ENCODE measurements around the gene ADSL.

ADSL gene

DNA sequence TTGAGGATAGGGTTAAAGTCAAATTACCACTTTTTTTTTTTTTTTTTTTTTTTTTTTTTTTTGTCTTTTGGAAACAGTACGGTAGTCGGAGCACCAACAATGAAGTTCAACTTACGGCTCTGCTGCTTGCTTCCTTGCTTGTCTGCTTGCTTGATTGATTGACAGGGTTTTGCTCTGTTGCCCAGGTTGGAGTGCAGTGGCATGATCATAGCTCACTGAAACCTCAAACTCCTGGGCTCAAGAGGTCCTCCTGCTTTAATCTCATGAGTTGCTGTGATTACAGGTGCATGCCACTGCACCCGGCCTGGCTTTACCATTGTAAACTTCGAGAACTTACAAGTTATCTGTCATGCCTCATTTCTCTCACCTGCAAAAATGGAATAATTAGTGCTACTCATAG is 29.8 kb downstream of the ADSL start:
- DNase-seq, result no peak

DNA sequence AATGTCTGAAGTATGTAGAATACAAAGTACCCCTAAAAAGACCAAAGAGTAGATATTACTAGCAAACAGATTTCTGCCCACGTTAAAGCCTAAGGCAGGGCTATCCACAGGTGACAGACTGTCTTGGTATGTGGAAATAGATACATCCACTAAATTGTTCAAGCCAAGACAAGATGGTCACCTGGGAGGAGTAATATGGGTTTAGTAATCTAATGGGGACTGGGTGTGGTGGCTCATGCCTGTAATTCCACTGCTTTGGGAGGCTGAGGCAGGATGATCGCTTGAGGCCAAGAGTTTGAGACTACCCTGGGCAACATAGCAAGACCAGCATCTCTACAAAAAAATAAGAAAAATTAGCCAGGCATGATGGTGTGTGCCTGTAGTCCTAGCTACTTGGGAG is 31.6 kb downstream of the ADSL start:
- DNase-seq, result no peak

DNA sequence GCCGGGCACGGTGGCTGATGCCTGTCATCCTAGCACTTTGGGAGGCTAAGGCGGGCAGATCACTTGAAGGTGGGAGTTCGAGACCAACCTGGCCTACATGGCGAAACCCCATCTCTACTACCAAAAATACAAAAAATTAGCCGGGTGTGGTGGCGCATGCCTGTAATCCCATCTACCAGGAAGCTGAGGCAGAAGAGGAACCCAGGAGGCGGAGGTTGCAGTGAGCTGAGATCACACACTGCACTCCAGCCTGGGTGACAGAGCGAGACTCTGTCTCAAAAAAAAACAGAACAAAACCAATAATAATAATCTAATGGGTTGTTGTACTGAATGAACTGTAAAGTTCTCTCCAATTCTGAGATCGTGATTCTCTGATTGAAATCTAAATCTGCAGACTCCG is 32.1 kb downstream of the ADSL start:
- DNase-seq, result peak; percentile 12

DNA sequence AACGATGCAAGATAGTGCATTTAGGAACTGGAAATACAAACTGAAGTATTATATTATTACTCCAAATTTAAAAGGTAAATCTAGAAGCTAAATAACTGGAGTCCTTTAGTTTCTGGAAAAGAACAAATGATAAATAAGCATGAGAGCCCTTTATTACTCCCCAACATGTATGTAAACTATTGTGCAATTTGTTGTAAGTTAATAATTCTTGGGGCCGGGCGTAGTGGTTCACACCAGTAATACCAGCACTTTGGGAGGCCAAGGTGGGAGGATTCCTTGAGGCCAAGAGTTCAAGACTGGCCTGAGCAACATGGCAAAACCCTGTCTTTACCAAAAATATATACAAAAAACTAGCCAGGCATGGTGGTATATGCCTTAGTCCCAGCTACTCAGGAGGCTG is 35.2 kb downstream of the ADSL start:
- DNase-seq, result no peak

DNA sequence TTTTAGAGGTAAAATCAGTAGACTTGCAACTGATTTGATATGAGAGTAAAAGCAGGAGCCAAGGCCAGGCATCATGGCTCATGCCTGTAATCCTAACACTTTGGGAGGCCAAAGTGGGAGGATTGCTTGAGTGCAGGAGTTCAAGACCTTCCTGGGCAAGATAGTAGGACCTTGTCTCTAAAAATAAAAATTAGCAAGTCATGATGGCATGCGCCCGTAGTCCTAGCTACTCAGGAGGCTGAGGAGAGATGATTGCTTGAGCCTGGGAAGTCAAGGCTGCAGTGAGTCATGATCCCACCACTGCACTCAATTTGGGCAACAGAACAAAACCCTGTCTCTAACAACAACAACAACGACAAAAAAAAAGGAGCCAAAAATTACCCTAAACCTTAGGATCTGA is 37.6 kb downstream of the ADSL start:
- no peak for DNase-seq

DNA sequence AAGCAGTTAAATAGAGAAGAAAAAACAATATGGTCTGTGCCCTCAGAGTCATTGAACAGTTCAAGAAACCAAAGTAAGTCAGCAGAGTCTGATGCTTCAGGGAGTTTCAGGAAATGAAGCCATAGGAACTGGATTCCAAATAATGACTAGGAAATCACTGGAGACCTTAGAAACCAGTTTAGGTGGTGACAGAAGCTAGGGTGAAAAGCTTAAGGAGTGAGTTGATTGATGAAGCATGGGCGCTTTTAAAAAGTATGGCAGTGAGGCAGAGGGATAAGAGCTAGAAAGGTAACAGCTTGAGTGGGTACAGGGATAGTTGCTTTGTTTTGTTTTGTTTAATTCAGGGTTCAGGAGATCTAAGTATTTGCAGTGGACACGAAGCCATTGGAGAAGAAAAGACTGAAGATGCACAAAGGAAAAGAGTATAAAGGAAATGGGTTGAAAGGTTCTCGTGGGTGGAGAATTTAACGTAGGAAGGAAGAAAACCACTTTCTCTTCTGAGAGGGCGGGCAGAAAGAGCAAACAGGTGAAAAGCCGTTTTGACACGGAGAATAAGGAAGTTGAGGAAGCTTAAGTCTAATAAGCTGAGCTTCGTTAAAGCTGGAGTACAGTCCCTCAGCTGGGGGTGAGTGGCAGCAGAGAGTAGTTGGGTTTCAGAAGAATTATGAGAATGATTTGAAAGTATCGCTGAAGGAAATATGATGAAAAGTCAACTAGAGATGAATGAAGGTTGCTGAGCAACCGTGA is 38.9 kb downstream of the ADSL start:
- DNase-seq, result peak; percentile 61

DNA sequence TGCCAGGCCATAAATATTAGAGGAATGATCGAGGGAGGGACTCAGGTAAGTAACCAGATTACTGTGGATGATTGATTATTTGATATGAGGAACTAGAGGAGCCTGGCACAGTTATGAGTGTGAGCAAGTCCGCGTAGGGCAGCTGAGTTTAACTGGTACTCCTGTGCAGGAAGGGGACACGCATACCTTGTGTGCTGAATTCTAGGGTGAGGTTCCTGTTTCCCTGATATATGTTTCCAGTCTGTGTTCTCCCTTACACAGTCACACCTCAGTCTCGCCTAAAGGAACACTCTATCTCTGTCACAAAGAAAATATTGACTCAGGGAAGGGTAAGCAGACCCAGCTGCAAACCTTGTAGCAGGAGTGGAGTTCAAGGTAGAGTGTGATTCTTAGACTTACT is 41.4 kb downstream of the ADSL start:
- DNase-seq, result no peak

DNA sequence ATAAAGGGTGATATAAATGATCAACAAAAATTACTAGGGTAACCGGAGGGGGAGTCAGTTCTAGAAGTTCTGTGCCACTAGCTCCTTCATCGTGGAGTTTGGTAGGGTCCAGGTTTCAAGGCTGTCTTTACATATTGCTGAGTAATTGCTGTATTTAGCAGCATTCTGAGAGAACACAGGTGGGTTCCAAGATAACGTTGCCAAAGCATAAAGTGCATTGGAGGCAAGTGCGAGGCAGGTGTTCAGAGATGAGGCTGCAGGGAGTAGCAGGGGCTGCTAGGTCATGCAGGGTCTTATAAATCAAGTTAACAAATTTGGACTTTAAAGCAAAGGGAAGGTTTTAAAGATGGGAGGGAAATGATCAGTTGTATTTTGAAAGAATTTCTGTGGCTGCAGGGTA is 41.9 kb downstream of the ADSL start:
- no peak for DNase-seq

DNA sequence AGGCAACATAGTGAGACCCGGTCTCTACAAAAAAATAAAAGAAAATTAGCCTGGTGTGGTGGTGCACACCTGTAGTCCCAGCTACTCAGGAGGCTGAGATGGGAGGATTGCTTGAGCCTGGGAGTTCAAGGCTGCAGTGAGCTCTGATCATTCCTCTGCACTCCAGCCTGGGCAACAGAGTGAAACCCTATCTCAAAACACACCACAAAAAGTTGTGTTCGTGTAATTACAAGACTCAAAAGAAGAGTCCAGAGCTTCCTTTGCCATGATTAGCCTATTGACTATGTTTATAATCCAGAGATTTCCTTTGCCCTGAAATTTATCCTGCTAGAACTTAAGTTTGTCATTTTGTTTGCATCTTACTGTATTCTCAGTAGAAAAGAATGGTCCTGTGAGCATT is 45.1 kb downstream of the ADSL start:
- no peak for DNase-seq

DNA sequence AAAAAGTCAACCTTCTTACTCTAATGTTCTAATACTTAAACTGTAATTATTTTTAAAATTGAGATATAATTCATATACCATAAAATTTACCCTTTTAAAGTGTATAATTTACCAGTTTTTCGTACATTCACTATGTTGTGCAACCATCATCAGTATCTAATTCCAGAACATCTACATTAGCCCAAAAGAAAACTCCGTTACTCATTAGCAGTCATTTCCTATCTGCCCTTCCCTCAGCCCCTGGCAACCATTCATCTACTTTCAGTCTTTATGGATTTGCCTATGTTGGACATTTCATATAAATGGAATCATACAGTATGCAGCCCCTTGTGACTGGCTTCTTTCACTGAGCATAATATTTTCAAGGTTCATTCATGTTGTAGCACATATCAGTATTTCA is 46.3 kb downstream of the ADSL start:
- no peak for DNase-seq

DNA sequence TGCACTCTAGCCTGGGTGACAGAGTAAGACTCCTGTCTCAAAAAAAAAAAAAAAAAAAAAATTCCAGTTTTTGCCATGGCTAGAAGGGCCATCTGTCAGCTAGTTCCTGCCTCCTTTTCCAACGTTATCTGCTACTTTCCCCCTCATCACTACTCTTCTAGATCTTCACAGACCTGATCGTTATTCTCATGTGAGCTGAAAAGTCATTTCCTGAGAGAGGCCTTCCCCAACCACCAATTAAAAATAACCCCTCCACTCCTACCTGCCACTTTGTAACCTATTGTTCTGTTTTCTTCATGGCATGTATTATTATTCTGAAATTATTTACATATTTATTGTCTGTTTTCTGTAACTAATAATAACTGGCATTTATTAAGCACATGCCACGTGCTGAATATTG is 48.3 kb downstream of the ADSL start:
- DNase-seq, result no peak

DNA sequence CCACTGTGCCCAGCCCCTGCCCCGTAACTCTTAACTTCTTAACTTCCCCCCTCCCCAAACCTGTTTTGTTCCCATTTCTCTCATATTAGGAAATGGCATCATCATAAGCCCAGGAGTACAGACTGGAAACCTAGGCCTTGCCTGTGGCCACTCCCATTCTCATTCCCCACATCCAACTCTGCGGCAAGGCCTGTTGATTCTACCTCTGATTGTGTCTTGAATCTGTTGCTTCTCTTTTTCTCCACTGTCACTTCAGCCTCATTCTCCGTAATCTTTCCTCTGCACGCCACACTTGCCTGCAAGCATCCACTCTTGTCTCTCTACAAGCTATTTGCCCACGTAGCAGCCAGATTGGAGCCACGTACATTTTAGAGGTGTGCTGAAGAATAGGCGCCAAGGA is 49.3 kb downstream of the ADSL start:
- no peak for DNase-seq

DNA sequence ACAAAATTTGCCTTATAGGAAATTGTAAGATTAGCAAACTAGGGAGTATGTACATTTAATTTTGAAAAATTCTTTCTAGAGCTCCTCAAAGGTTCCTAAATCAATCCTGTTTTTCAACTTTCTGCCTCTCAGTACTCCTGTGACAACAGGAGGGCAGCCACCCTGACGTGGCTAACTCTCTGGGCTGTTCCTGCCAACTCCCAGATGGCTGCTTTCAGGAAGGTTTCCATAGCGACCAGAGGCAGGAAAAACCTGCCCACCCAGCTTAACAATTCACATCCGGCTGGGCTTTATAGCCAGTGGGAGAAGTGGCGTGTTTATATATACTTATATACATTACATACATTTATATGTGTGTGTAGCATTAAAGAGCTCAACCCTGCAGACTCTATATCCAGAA is 50.6 kb downstream of the ADSL start:
- no peak for DNase-seq

DNA sequence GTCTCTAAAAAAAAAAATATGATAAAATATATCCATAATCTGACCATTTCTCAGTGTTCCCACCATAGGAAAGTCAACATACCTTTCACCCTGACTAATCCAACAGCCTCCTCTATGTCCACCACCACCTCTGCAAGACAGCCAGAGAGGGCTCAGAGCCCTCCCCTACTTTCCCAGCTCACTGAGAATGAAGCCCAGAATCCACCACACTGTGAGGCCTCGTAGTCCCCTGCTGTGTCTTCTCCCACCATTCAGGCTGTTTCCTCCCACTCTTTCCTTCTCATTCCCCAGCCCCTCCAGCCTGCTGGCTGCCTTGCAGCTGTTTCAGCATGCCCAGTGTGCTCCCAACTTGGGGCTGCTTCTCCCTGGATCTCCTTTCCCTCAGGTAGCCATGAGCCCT is 51.1 kb downstream of the ADSL start:
- no peak for DNase-seq

DNA sequence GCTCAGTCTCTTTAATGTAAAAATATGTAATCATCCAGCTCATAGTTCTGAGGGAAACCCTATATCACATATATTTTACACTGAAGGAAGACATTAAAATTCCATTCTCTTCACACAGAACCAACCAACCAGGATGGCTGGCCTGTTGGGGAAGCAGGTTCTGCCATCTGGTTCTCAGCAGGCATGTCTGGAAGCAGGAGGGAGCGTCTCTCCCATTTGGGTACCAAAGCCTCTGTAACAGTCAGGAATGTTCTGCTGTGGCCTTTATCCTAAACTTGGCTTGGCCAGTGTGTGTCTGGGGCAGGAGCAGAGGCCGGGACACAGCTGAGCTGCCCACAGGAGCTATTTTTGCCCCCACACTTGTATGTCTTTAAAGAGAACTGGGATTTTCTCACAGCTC is 53.3 kb downstream of the ADSL start:
- no peak for DNase-seq

DNA sequence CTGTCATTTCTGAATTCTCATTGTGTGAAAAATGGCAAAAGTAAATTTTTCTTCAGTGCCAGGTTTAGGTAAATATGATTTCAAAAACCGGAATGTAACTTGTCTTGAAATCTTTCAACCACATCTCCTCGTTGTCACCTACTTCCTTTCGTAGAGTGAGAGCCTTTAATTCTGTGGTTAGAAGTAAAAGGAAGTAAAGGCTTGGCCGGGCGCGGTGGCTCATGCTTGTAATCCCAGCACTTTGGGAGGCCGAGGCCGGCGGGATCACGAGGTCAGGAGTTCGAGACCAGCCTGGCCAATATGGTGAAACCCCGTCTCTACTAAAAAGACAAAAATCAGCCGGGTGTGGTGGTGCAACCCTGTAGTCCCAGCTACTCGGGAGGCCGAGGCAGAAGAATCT is 53.9 kb downstream of the ADSL start:
- DNase-seq, result peak; percentile 89

DNA sequence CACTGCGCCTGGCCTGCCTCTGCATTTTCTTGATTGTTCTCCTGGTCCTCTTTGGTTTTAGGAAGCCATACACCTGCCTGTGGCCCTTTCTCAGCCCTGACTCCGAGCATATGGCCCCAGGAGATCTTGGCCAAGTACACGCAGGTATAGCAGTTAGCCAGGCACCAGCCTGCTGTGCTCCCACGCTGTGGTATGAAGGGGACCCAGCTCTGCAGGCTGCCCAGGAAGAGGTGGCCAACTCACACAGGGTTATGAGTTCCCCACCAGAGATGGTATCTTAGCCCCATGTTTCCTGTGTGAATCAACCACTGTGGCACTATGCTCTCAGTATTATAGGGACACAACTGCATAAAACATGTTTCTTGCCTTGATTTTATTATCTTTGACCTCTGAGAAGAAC is 55.2 kb downstream of the ADSL start:
- DNase-seq, result no peak

DNA sequence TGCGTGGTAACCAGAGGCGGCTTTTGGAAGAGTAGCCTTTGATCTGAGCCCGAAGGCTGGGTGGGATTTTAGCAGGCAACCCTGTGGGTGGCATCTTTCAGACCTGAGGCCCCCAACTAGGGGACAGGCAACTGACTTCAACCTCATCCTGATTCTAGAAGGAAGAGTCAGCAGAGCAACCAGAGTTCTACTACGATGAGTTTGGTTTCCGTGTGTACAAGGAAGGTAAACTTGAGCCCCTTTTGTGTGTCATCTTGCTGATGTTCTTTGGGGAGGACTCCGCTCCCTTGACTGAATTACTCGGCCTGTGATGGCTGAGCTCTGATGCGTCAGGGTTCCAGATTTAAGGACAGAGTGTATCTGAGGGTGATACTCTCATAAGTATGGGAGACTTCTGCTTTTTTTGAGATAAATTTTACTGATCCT is 55.7 kb downstream of the ADSL start:
- peak; percentile 13 for DNase-seq

DNA sequence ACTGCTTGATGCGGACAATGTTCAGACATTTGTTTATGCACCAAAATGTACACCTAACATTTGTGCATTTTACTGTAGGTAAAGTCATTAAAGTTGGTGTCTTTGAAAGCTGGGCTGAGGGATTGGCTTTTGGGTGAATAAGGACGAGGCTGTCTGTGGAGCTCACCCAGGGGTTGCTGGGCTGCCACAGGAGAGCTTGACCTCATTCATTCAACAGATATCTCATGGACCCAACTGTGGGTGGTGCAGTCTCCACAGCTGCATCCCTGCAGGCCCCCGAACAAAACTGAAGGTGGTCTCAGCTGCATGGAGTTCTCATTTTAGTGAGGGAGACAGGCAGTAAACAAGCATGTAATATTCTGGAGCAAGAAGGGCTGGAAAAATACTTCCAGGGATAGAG is 56.8 kb downstream of the ADSL start:
- DNase-seq, result no peak

DNA sequence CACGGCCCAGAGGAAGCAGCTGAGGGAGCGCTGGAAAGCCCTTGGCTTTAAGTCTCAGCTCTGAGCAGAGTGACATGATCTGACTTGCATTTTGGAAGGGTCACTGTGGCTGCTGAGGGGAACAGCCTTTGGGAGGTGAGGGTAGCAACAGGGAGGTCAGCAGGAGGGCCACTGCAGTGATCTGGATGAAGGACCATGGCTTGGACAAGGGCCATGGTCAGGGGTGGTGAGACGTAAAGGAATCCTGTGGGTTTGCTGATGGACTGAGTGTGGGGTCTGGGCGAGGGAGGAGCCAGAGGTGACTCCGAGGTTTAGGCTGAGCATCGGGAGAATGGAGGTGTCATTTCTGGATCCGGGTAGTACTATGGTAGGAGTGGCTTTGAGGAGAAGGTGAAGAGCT is 57.4 kb downstream of the ADSL start:
- DNase-seq, result no peak

DNA sequence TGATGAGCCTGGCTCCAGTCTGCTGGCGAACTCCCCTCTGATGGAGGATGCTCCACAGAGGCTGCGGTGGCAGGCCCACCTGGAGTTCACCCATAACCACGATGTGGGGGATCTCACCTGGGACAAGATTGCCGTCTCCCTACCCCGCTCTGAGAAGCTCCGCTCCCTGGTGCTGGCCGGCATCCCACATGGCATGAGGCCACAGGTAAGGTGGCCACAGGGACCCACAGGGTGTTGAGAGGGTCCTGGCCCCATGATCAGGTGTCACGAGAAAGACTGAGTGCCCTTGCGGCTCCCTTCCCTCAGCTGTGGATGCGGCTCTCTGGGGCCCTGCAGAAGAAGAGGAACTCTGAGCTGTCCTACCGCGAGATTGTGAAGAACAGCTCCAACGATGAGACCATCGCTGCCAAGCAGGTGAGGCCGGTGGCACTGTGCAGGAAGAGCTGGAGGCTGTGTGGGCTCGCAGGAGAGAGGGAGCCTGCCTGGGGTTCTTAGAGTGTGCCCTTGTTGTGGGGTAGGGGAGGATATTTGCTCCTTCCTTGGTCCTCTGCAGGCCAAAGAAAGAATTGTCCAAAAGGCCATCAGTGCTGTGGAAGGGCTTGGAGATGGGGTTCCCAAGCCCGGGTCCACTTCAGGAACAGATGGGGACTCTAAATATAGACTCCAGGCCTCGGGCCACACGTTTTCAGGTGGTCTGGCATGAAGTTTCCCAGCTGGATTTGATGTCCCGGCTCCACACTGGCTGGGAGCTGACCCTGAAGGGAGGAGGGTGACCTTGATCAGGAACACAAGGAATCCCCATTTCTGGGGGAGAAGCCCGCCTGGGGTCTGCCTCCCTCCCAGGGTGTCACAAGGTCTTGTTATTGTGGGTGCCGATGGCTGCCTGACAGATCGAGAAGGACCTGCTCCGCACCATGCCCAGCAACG is 58.2 kb downstream of the ADSL start:
- no peak for DNase-seq

DNA sequence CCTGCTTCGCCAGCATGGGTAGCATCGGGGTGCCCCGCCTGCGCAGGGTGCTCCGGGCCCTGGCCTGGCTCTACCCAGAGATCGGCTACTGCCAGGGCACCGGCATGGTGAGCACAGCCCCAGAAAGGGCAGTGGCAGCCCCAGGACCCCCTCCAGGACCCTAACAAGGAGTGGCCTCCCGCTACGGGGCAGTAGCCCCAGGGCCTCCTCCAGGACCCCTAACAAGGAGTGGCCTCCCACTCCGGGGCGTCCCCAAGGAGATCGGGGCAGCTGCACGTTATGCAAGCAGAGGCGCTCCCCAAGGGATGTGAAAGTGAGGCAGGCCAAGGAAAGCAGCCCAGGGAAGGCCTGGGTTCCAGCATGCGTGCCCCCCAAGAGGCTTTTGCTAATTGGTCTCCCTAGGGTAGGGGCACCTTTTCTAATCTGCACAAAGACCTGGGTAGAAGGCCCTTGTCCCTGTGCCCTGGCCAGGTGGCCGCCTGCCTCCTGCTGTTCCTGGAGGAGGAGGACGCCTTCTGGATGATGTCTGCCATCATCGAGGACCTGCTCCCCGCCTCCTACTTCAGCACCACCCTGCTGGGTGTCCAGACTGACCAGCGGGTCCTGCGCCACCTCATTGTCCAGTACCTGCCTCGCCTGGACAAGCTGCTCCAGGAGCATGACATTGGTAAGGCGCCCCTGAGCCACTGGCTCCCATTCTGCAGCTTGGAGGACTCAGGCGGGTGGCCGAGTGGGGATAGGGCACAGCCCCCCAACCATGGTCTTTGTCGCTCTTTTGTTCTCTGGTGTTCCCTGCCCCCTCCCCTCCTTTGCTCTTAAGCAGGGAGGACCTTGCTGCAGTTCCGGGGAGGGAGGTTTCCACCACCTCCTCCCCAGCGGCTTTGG is 59.1 kb downstream of the ADSL start:
- DNase-seq, result no peak
